ENCODE measurements around the gene WNT11.

The WNT11 gene

DNA sequence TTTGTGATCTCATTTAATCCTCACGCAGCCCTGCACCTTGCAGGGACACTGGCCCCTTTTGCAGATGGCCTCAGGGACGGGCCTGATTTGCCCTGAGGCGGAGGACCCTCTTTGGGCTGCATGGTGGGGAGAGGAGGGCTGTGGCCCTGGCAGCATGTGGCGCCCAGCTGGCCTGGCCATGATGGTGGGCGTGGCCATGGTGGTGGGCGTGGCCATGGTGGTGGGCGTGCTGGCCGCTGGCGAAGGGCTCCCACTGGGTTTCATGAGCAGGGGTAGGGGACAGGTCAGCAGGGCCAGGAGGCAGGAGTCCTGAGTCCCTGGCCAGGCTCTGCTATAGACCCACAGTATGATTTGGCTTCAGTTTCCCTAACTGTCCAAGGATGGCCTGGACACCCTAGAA is 13.1 kb downstream of the WNT11 start:
- DNase-seq (ENCODE audit: low spot score) = no peak
- POLR2A ChIA-PET (ENCODE audit: low non-redundant PET) = no interaction called here
- TF ChIP-seq, protein P1, sequence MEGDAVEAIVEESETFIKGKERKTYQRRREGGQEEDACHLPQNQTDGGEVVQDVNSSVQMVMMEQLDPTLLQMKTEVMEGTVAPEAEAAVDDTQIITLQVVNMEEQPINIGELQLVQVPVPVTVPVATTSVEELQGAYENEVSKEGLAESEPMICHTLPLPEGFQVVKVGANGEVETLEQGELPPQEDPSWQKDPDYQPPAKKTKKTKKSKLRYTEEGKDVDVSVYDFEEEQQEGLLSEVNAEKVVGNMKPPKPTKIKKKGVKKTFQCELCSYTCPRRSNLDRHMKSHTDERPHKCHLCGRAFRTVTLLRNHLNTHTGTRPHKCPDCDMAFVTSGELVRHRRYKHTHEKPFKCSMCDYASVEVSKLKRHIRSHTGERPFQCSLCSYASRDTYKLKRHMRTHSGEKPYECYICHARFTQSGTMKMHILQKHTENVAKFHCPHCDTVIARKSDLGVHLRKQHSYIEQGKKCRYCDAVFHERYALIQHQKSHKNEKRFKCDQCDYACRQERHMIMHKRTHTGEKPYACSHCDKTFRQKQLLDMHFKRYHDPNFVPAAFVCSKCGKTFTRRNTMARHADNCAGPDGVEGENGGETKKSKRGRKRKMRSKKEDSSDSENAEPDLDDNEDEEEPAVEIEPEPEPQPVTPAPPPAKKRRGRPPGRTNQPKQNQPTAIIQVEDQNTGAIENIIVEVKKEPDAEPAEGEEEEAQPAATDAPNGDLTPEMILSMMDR (conservative IDR thresholded peaks at IDR 0.05; ENCODE audit: low read depth) = no peak
- H3K27ac ChIP-seq = no peak overlapping the region
- CTCF ChIA-PET = no interaction called here

DNA sequence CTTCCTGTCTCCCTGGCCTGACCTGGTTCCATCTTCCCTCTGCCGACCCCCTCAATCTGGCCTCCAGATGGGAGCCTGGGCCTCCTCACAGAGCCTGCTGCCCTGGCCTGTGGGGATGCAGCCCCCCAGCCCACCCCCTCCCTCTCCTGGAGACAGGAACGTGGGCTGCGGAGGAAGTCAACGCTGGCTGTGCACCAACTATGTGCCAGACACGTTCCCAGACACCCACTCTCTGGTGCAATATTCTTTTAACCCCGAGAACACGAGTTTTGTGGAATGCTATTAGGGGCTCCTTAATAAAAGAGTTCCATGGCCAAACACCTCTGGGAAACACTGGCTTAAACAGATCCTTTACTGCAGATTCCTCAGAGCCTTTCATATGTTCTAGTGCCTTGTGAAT is 15.9 kb downstream of the WNT11 start:
- no peak overlapping the region for H3K27ac ChIP-seq
- no peak for DNase-seq (ENCODE audit: low spot score)
- TF ChIP-seq, protein P1 (conservative IDR thresholded peaks at IDR 0.05; ENCODE audit: low read depth) = no peak
- CTCF ChIA-PET = interaction anchor here (1.3 kb wide), 1 partner anchor 17 kb away, joined by 5 read pairs; no protein-coding TSS in a partner anchor
- POLR2A ChIA-PET (ENCODE audit: low non-redundant PET) = no interaction called here

DNA sequence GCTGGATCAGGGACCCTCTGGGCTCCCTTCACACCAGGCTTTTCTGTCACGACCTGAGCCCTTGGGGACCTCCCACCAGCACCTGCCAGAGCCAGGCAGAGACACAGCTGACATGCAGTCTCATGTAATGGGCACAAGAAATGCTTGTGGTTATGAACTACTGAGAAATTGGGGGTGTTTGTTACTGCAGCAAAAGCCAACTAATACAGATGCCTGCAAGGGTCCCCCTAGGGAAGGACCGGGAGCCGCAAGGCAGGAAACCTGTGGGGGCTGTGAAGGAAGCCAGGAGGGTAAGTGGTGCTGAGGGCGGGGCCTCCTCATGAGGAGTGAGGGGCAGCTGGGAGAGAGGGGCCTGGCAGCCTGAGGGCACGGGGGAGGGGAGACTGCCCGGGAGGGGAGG is 16.6 kb downstream of the WNT11 start:
- ChIA-PET POLR2A (ENCODE audit: low non-redundant PET) (no interaction called here), CTCF (interaction anchor here (0.6 to 1.3 kb wide), 3 partner anchors 16 to 225 kb away, joined by 3 to 5 read pairs (median 4); no protein-coding TSS in a partner anchor)
- no peak for DNase-seq (ENCODE audit: low spot score)
- TF ChIP-seq, protein P1 (conservative IDR thresholded peaks at IDR 0.05; ENCODE audit: low read depth) = no peak
- no peak overlapping the region for H3K27ac ChIP-seq

DNA sequence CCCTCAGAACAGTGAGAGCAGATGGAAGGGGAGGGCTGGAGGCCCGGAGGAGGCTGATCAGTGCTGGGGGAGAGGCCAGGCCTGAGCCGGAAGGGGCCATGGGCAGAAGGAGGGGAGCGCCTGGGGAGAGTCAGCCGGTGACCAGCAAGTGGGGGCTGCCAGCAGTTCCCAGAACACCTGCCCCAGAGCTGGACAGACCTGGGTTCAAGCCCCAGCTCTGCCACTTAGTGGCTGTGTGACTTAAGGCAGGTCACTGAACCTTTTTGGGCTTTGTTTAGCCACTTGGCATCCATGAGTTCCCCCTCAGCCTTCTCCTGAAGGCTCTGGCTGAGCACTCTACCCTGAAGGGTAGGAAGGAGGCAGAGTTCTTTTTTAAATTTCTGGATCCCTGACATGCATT is 17.4 kb downstream of the WNT11 start:
- ChIA-PET CTCF (no interaction called here), POLR2A (ENCODE audit: low non-redundant PET) (no interaction called here)
- no peak for DNase-seq (ENCODE audit: low spot score)
- TF ChIP-seq, protein P1 (conservative IDR thresholded peaks at IDR 0.05; ENCODE audit: low read depth) = no peak
- H3K27ac ChIP-seq = no peak overlapping the region

DNA sequence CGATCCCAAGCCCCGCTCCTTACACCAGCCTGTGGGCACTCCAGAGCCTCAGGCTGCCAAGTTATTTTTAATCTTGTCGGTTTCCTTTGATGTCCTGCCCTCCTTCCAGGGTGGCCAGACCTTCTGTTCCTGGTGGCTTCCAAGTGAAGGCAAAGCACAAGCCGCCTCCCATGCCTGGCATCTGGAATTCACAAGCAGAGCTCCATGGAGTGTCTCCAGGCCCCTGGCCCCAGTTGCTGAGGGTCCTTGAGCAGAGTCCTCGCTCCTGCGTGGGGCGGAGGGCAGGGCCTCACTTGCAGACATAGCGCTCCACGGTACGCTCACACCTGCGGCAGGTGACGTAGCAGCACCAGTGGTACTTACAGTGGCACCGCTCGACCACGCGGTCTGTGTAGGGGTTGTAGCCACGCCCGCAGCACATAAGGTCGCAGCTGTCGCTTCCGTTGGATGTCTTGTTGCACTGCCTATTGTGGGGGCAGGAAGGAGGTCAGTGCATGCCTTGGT is 19.5 kb downstream of the WNT11 start:
- CTCF ChIA-PET = interaction anchor here (0.6 kb wide), 1 partner anchor 37 kb away, joined by 3 read pairs; no protein-coding TSS in a partner anchor
- DNase-seq (ENCODE audit: low spot score) = no peak
- TF ChIP-seq, protein P1 (conservative IDR thresholded peaks at IDR 0.05; ENCODE audit: low read depth) = no peak
- POLR2A ChIA-PET (ENCODE audit: low non-redundant PET) = no interaction called here
- H3K27ac ChIP-seq = no peak overlapping the region

DNA sequence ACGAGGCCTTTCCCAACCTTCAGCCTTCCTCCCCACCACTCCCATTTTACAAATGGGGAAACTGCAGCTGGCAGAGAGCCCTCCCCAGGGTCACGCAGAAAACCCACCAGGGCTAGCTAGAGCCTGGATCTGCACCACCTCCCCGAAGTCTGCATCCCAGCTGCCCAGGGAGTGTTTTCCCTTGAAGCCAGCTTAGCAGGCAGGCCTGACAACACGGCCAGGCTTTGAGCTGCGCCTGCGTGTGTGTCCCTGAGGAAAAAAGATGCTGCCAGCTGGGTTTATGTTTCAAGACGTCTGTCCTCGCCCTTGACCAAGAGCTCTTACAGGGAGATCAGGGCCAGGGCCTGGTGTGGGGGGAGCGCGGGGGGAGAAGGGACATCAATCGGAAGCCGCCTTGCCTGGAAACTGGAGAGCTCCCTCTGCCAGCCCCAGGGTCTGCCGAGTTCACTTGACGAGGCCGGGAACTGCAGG is 20.3 kb downstream of the WNT11 start:
- POLR2A ChIA-PET (ENCODE audit: low non-redundant PET) = no interaction called here

More for the DNA sequence above, 20.3 kb downstream of the WNT11 start:
- no peak for DNase-seq (ENCODE audit: low spot score)
- TF ChIP-seq, protein P1 (conservative IDR thresholded peaks at IDR 0.05; ENCODE audit: low read depth) = no peak
- H3K27ac ChIP-seq = no peak overlapping the region
- CTCF ChIA-PET = interaction anchor here (0.6 kb wide), 1 partner anchor 38 kb away, joined by 3 read pairs; no protein-coding TSS in a partner anchor
